ENCODE measurements around the gene DMRTC1.
"Not testable (repeated sequence)": the region's sequence is repeated elsewhere in the genome, so short reads cannot be mapped to it uniquely, and the experiment has no call there.

DNA sequence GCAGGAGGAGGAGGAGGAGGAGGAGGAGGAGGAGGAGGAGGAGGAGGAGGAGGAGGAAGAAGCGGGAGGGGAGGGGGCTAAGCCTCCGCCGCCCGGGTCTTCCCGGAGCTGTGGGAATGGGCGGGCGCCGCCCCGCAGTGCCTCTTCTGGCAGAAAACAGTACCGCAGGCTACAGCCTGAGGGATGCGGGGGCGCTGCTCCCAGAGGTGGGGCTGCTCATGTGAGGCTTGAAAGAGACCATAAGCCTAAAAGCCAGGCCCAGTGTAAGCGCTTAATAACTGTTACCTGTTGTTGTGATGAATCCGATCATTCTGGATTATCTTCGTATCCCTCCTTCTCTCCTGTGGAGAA lies at the start of gene DMRTC1:
- TF ChIP-seq, protein P1, sequence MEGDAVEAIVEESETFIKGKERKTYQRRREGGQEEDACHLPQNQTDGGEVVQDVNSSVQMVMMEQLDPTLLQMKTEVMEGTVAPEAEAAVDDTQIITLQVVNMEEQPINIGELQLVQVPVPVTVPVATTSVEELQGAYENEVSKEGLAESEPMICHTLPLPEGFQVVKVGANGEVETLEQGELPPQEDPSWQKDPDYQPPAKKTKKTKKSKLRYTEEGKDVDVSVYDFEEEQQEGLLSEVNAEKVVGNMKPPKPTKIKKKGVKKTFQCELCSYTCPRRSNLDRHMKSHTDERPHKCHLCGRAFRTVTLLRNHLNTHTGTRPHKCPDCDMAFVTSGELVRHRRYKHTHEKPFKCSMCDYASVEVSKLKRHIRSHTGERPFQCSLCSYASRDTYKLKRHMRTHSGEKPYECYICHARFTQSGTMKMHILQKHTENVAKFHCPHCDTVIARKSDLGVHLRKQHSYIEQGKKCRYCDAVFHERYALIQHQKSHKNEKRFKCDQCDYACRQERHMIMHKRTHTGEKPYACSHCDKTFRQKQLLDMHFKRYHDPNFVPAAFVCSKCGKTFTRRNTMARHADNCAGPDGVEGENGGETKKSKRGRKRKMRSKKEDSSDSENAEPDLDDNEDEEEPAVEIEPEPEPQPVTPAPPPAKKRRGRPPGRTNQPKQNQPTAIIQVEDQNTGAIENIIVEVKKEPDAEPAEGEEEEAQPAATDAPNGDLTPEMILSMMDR (IDR thresholded peaks at IDR 0.05) = not testable (repeated sequence)
- TF ChIP-seq POLR2A, POLR2AphosphoS5 (IDR thresholded peaks at IDR 0.05): not testable (repeated sequence)

Measured in transverse colon (tissue), 4 donors.